LNCAP (cell line): ENCODE measurements around the gene NRARP.

Experiments
- TF ChIP-seq, protein P1 (sequence below): fragments of 450-650 bp; IDR thresholded peaks from 2 replicates; pipeline ENCODE4 v1.5.1; 2017; ENCODE audit warnings: mild to moderate bottlenecking

Gene NRARP

DNA sequence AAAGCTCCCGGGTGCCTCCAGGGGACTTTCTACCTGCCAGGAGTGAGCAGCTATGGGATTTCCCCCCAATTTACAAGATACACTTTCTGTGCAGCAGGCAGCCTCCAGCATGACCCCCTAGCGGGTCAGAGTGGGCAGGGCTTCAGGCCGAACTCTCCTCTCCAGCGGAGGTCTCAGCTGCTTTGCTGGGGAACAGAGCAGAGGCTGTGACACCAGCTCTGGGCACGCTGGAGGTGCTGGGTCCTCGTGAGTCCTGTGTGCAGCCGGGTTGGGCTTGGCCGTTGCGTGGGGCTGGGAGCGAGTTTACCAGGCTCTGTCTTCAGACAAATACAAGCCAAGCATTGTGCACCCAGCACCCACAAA, 2.9 kb downstream of the NRARP start:
- TF ChIP-seq, protein P1, sequence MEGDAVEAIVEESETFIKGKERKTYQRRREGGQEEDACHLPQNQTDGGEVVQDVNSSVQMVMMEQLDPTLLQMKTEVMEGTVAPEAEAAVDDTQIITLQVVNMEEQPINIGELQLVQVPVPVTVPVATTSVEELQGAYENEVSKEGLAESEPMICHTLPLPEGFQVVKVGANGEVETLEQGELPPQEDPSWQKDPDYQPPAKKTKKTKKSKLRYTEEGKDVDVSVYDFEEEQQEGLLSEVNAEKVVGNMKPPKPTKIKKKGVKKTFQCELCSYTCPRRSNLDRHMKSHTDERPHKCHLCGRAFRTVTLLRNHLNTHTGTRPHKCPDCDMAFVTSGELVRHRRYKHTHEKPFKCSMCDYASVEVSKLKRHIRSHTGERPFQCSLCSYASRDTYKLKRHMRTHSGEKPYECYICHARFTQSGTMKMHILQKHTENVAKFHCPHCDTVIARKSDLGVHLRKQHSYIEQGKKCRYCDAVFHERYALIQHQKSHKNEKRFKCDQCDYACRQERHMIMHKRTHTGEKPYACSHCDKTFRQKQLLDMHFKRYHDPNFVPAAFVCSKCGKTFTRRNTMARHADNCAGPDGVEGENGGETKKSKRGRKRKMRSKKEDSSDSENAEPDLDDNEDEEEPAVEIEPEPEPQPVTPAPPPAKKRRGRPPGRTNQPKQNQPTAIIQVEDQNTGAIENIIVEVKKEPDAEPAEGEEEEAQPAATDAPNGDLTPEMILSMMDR: no peak

DNA sequence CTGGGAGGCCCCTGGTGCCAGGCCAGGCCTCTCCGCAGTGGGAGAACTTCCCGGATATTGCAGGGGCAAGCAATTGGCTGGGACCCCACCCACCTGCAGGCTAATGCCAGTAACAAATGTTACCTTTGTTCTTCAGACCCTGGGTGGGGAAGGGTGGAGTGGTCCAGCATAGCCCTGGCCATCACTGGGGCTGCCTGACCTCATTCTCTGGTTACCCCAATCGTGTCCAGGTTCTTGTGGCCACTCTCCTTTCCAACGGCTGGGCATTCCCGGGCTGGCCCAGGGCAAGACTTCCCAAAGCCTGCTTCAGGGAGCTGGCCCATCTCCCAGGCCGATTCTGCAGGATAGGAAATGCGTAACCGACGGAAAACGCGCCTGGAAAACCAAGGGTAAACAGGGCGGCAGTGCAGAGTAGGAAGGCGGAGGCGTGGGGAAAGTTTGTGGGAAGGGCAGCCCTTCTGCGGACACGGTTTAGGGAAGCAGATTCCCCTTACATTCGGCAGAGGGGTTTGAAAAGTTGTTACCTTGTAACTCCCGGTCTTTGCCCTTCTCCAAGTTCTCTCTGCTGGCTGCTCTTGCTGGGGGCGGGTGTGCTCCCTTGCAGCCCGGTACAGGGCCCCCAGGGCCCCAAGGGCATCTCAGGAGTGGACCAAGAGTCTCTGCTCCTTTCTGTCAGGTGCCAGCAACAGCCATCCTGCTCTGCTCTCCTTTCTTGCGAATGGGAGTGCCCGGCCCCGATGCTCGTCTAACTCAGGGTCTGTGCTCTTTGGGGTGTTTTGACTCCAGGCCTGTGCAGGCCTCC, 3.5 kb downstream of the NRARP start:
- TF ChIP-seq, protein P1: no peak

DNA sequence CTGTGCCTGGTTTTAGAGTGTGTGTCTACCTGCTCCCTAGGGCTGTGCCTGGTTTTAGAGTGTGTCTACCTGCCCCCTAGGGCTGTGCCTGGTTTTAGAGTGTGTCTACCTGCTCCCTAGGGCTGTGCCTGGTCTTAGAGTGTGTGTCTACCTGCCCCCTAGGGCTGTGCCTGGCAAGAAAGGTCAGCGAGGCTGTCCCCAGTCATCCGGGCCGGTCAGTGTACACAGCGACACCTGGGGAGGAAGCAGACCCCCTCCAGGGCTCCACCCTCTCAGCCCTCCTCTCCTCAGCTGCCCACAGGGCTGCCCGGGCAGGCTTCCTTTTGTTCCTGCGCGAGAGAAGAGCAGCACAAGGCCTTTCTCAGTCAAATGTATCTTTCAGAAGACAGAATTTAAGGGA, 4.1 kb downstream of the NRARP start:
- TF ChIP-seq, protein P1: no peak

DNA sequence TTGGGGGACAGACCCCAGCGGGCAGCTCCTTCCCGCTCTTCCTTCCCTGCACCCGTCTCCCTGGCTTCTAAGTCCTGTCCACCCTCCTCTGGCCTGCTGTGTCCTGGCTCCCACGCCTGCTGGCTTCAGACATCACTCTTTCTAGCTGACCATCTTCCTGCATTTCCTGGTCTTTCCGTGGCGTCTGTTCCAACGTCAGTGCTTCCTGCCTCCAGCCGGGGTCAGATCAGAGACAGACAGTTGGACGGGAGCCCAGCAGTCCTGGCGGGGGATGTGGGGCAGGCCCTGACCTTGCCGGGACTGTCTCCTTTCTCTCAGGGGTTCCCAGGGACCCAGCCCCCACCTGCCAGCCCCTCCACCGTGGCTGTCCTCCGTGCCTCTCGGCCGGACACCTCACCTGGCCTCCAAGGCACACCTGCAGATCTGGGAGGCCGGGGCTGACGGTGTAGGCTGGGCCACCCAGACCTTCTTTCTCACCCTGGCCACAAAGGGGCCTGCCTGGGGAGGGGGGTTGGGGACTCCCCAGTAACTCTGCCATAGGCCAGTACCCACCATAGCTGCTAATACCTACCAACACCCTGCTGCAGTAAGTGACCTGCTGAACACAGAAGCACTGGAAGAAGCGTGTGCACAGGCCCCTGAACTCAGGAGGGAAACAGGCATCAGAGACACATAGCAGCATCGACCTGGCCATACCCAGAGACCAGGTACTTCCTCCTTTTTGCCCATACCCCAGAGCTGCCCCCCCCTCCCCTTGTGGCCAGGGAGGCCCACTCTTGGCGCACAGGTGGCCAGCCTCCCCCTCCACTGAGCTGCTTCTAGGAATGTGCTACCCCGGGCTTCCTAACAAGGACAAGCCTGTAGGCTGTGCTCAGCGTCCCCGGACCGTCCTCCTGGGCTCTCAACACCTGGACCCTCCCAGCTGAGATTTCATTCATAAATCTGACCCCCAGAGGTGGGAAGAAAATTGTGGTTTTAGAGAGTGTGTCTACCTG, 5.1 kb downstream of the NRARP start:
- TF ChIP-seq, protein P1: no peak

DNA sequence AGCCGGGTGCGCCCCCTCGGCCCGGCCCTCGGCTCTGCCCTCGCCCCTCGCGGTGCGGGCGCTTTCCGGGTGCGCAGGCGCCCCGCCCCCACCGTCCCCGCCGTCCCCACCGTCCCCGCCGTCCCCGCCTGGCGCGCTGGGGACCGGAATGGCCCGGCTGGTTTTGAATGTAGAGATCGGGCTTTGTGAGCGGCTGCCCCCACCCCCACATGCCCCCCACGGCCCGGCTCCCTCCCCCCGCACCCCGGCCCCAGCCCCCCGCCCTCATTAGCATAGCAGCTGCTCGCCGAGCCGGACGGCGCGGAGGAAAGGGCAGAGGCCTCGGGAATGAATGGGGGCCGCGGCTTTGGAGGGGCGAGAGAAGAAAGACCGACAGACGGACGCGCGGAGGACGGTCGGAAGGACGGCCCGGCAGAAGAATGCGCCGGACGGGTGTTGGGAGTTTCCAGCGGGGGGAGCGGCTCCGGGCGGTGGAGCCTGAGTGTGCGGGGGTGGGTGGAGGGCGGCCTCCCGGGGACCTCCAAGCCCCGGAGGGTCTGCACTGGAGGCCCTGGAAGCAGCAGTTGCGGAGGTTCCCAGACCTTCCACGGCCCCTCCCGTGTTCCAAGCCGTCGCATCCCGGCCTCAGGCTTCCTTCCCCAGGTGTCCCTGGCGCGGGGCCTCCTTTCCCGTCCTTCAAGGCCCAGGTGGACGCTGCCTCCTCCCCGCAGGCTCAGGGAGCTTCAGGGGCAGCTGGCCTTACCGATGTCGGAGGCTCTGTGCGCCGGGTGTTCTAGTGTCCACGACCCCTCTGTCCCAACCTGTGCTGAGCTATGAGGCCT, 6.0 kb downstream of the NRARP start:
- TF ChIP-seq, protein P1: no peak

DNA sequence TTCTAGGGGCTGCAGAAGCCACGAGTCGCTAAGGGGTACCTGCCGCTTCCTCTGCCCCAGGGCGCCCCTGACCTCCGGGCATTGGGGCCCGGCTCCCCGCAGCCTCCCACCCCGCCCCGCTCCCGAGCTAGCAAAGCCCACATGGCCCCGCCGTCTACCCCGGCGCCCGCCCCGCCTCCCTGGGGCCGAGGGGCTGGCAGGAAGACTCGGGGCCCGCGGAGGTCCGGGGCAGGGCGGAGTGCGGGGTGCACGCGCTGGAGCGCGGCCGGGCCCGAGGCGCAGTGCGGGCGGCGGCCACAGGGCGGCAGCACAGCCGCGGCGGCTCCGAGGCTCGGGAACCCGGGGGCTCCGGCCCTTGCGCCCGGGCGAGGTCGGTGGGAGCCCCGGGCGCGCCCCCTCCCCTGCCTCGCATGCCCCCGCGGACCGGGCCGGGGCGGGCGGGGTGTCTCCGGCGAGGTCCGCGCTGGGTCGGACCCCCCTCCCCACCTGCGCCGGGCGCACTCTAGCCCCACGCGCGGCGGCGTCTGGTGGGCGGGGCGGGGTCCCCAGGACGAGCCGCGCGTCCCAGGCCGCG, 6.7 kb downstream of the NRARP start:
- TF ChIP-seq, protein P1: peak; percentile 86
